CMK (cell line): ENCODE data around the gene NRBF2.
A peak's percentile ranks its signal among the peaks of the same experiment; 100 is the strongest.
"Not testable (repeated sequence)": the region's sequence is repeated elsewhere in the genome, so short reads cannot be mapped to it uniquely, and the experiment has no call there.

Experiments
- DNase-seq: peaks from one replicate; pipeline ENCODE4 v3.0.0-alpha.2; 2010; ENCODE audit warnings: low read depth

The NRBF2 gene

DNA sequence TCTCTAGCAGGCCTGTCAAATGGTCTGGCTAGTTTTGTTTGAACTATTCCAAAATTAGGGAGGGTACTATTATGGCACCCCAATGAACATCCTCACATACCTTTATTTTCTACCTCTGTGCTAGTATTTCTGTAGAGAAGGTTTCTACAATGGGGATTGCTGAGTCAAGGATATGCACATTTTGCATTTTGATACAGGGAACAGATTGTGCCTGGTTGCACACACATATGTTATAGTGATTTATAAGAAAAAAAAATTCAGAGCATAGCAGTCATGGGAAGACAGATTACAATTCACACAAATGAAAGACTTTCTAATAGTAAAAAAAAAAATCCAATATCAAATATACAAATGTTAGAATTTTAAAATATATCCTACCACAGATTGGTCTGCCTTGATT lies 14.1 kb upstream of the NRBF2 start:
- DNase-seq, result no peak

DNA sequence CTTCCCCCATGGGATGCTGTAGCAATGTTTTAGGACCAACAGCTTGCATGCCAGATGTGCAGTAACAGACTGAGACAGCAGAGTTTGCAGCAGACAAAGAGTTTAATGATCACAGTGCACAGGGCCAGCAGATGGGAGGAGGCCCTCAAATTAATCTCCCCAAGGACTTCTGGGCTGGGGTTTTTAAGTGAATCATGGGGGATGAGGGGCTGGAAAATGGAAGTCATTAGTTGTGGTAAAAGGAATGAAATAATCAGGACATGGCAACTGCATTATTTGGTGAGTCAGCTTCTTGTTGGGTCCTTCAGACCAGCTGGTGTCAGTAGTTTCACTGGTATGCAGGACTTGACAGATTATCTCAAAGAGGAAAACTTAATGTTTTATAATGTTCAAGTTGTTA lies 12.6 kb upstream of the NRBF2 start:
- no peak for DNase-seq

DNA sequence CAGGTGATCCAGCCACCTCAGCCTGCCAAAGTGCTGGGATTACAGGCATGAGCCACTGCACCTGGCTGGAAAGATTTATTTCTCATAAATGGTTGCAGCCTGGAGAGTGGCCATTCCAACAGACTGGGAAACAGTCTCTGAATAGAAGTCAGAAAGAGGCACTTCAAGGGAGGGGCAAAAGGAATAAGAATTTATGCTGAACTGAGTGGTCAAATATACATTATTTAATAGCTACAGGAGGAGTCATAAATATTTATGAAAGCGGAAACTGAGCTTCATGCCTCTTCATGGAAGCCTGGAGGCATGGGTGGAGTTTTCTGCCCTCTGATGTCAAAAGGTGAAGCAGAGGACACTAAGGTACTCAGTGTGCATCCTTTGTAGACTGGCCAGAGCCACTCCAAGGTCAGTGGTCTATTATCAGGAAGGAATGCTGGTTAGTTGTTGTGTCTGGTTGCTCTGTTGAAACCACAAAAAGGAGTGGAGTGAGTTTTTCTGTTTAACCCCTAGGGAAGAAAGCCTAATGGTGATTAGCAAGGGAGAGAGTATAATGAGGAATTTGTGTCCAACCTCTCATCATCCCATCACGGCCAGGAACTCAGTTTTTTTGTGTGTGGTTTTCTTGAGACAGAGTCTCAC lies 9.3 kb upstream of the NRBF2 start:
- DNase-seq, result no peak

GRCh38 chr10:63125459-63125858 lies 7.7 kb upstream of the NRBF2 start:
- no peak for DNase-seq

- DNase-seq, result no peak
These were observed 4.7 kb upstream of the NRBF2 start for GRCh38 chr10:63128443-63128842.

GRCh38 chr10:63129888-63130287 lies 3.2 kb upstream of the NRBF2 start:
- no peak for DNase-seq

GRCh38 chr10:63132651-63133055 lies 475 bp upstream of the NRBF2 start:
- DNase-seq, result no peak

DNA sequence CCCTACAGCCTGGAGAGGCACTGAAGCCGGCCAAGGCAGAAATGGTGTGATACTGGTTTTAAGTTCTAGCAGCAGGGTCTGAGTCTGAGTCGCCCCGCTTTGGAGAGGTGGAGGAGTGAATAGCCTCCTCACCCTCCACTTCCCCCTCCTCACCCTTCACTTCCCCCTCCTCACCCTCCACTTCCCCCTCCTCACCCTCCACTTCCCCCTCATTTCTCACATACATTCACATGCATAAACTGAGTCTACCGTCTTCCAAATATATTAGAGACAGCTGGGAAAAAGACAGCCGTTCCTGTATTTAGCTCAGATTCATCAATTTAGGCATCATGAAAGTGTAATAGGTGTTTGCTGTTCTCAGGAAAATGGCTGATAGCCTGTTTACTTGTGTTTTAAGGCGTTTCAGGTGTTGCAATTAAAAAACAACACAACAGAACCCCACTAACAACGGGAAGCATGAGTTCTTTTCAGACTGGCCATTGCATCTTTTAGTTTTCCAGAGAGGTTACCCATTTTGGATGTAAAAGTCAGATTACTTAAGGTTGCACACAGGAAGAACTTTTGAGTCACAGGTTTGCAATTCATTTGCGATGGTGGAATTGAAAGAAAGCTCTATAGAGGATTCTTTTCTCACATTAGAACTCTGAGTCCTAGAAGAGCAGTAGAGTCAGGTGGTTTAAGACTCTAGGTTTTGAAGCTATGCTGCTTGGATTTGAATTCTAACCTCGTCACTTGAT lies 861 bp downstream of the NRBF2 start:
- DNase-seq, result no peak

DNA sequence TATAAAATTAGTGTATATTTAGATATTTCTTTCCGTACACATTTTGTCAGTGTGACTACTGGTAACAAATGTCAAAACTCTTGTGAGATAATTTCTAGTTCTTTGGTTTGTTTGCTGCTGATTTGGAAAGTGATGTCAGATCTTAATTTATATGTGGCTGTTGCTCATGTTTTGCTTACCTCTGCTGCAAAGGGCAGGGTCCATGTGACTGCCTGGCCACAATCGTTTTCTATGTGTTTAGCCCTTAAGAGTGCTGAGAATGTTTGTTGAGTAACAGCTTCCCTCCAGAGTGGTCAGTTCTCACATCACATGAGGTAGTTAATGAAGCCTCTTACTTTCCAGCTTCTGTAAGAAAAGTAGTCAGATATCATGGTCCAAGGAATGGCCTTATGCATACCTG lies 4.2 kb downstream of the NRBF2 start:
- DNase-seq, result no peak

GRCh38 chr10:63140077-63140476 lies 6.9 kb downstream of the NRBF2 start:
- DNase-seq, result no peak

DNA sequence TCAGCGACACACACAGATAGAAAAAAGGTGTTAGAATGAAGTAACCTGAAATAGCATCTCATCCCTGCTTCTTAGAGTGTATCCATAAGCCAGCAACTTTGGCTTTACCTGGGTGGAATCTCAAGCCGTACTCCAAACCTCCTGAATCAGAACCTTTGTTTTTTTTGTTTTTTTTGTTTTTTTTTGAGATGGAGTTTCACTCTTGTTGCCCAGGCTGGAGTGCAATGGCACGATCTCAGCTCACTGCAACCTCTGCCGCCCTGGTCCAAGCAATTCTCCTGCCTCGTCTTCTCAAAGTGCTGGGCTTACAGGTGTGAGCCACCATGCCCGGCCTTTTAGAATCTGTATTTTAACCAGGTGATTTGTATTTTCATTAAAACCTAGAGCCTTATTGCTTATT lies 9.0 kb downstream of the NRBF2 start:
- no peak for DNase-seq

DNA sequence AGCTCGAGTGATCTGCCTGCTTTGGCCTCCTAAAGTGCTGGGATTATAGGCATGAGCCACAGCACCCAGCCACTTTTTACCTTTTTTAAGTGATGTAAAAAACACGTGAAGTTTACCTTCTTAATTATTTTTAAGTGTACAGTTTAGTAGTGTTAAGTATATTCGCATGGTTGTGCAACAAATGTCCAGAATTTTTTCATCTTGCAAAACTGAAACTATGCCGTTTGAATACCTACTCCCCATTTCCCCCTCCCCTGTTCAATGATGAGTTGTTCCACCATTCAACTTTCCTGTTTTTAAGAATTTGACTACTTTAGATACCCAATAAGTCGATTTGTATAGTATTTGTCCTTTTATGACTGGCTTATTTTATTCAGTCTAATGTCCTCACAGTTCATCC lies 10.9 kb downstream of the NRBF2 start:
- no peak for DNase-seq

DNA sequence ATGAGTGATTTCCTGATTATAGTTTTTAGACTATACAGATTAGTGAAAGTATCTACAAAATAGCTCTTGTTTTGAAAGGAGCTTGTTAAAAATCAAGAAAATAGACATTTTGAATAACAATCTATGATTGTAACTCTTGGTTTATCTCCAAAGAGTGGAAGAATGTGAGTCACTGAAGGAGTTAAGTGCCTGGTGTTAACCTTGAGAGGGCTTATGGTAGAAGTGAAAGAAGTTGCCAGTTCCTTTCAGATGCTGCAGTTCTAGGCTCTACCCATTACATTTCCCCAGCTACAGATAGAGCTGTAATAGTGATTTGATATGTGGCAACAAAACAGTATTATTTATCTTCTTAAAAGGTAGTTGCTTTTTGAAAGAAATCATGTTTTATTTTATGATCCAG lies 12.7 kb downstream of the NRBF2 start:
- DNase-seq, result no peak

DNA sequence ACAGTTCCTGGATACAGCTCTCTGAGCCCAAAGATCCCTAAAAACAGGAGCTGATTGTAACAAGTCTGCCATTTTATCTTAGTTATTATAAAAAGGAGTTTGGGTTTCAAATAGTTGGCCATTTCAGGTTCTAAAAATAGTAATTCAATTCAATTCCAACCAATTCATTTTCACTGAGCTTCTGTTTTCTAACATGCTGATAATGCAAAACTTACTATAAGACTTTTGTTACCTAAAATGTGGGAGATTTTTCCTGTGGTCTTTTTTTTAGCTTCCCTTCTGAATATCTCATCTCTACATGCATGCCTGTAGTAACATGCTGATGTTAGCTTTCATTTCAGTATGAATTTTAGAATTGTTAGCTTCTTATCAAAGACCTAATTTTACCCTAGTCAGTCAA lies 13.4 kb downstream of the NRBF2 start:
- DNase-seq, result no peak

DNA sequence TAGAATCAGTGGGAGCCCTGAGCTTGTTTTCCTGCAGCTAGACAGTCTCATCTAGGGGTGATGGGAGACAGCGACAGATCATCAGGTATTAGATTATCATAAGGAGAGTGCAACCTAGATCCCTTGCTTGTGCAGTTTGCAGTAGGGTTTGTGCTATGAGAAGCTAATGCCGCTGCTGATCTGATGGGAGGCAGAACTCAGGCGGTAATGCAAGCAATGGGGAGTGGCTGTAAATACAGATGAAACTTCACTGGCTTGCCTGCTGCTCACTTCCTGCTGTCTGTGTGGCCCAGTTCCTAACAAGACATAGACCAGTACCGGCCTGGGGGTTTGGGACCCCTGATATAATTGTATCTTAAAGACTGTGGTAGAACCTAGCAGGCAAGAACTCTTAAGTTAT lies 17.6 kb downstream of the NRBF2 start:
- DNase-seq, result no peak

DNA sequence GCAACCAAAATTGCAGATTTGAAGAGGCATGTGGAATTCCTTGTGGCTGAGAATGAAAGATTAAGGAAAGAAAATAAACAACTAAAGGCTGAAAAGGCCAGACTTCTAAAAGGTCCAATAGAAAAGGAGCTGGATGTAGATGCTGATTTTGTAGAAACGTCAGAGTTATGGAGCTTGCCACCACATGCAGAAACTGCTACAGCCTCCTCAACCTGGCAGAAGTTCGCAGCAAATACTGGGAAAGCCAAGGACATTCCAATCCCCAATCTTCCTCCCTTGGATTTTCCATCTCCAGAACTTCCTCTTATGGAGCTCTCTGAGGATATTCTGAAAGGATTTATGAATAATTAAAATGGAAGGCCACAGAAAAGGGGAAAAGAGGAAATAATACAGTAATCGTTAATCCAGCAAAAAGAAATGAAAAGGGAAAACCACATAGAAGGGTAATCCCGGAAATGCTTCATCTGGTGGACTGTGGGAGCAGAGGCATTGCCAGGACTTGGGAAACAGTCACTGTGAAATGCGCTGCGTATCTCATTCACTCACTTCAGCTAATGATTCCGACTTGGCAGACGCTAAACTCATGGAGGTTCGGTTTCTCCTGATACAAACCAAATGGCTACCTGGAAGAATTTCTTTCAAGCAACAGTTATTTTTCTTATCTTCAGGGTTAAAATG lies 20.9 kb downstream of the NRBF2 start:
- DNase-seq, result not testable (repeated sequence)

DNA sequence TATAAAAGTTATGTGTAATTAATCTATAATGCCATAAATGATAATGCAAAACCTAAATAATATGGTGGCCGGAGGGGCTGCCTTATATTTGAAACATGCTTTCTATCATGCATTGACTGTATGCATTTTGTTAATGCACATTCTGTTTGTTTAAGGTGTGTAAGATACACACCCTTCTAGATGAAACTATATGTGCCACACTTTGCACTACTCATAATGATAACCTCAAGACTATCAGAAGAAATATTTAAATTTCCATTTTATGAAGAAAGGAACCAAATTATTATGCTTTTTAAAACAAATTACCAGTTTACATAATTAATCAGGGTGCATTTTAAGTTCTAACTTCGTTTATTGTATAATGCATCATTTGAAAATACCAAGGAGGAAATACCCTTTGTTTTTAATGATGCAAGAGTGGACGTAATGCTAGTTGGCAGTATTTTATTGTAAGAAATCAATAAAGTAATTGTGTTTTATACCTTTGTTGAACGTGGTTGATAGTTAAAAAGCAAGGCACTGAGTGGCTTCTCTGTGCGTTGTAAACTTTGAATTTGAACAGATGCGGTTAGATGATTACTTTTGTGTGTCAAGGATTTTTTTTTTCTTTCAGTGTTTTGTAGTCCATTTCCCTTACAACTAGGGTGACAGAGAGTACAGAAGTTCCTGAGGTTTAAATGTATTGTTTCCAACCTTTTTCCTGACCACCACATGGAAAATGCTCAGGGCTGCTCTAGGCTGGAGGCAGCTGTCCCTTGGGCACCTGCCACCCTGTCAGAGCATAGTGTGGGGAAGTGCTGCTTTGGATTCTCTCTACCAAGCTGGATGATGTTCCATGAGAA lies 21.6 kb downstream of the NRBF2 start:
- DNase-seq, result no peak

DNA sequence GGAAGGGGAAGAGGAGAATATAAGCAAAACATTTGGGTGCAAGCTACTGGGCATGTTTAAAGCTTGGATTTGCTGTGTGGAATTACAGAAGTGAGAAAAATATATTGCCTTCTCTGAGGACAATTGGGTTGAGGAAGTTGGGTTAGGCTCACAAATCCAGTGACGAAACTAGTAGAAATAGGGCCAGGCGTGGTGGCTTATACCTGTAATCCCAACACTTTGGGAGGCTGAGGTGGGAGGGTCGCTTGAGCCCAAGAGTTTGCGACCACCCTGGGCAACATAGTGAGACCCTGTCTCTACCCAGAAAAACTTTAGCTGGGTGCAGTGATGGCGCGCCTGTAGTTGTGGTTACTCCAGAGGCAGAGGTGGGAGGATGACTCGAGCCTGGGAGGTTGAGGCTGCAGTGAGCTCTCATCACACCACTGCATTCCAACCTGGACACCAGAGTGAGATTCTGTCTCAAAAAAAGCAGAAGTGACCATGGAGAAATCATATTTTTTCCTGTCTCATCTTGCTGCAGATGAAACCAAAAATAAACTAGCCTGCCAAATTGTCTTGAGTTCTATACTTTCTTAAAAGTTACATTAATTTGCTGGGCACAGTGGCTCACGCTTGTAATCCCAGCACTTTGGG lies 22.4 kb downstream of the NRBF2 start:
- DNase-seq, result no peak

- no peak for DNase-seq
These were observed 23.1 kb downstream of the NRBF2 start for GRCh38 chr10:63156236-63156635.

DNA sequence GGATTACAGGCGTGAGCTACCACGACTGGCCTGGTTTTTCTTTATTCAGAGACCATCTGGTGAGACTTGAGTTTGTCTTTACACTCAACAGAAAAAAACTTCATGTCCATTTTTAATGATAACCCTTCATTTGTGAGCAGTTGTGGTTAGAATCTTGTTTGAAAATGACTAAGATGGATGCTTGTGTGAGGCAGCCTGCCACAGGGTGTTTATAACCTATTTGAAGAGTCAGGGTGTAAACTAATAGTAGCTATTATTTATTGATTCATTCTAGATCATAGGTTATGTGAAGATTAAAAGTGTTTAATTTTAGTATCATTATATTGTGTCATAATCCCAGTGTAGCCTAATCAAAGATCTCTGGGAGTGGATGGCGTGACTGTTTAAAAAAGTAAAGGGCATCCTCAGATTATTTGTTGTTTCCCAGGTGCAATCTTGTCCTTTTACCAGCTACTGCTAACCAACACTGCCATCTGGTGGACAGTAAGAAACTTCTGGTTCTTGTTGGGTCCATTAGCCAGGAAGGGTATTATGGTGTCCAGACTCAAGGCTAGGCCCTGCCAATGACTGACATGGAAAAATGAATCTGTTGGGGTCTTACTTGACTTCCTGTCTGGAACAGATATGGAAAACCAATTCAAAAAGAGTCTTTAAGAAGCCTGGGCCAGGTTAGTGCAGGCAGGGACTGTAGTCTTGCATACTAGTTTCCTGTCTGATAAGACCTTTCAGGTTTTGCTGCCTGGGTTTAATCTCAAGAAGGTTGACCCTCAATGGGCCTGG lies 24.9 kb downstream of the NRBF2 start:
- peak; percentile 49 for DNase-seq

GRCh38 chr10:63161592-63161991 lies 28.5 kb downstream of the NRBF2 start:
- DNase-seq, result no peak
